HepG2 (cell line): ENCODE data around the gene CLEC16A. TPM values are rescaled to one million over a fixed set of nuclear protein-coding genes. Genes with fewer than 3 reads are reported as not detected.

ENCODE experiments used
- ARNT2 ChIP-seq: sonication (generic); formaldehyde crosslinking; IDR thresholded peaks from 2 replicates; pipeline ENCODE4 v1.8.0; 2022; ENCODE audit warnings: mild to moderate bottlenecking, low read depth, missing genetic modification reagents, moderate library complexity
- CBFB ChIP-seq: sonication (generic); formaldehyde crosslinking; IDR thresholded peaks from 2 replicates; pipeline ENCODE4 v1.4.0; 2020; ENCODE audit warnings: missing genetic modification reagents
- GATAD2A ChIP-seq: IDR thresholded peaks from 2 replicates; pipeline ENCODE4 v1.6.1; 2016
- HNF1A ChIP-seq, 2 experiments: sonication (generic) in 1 of 2; formaldehyde crosslinking in 1 of 2; IDR thresholded peaks; 2 replicates each; pipeline versions ENCODE4 v1.4.0 to v1.6.1; 2016 to 2020; ENCODE audit warnings: borderline replicate concordance in 1 of 2, low read depth in 1 of 2, mild to moderate bottlenecking in 1 of 2, missing genetic modification reagents in 1 of 2
- HNRNPLL ChIP-seq: fragments of 200-400 bp; formaldehyde crosslinking; IDR thresholded peaks from 2 replicates; pipeline ENCODE4 v1.6.1; 2017; ENCODE audit warnings: mild to moderate bottlenecking, low read depth, low read length; ENCODE audit not compliant: poor library complexity, severe bottlenecking
- NAIF1 ChIP-seq: sonication (generic); formaldehyde crosslinking; IDR thresholded peaks from 2 replicates; pipeline ENCODE4 v1.5.0; 2020; ENCODE audit warnings: mild to moderate bottlenecking, missing genetic modification reagents, borderline replicate concordance
- SAFB2 ChIP-seq: sonication (generic); formaldehyde crosslinking; IDR thresholded peaks from 2 replicates; pipeline ENCODE4 v1.5.1; 2020; ENCODE audit warnings: missing genetic modification reagents, low read depth, mild to moderate bottlenecking, borderline replicate concordance
- TBL1XR1 ChIP-seq: fragments of 150-350 bp; IDR thresholded peaks from 2 replicates; pipeline ENCODE4 v1.6.1; 2014; ENCODE audit warnings: borderline replicate concordance, low read length; ENCODE audit not compliant: partially characterized antibody
- TP53 ChIP-seq: sonication (generic); formaldehyde crosslinking; conservative IDR thresholded peaks from 2 replicates; pipeline ENCODE4 v1.4.0; 2020; ENCODE audit warnings: missing genetic modification reagents
- USF2 ChIP-seq, 2 experiments: sonication (generic) in 1 of 2; formaldehyde crosslinking in 1 of 2; IDR thresholded peaks; 2 replicates each; pipeline versions ENCODE4 v1.5.1 to v1.6.1; 2011 to 2020; ENCODE audit warnings: borderline replicate concordance in 1 of 2, low read depth in 1 of 2, low read length in 1 of 2, mild to moderate bottlenecking in 1 of 2, missing genetic modification reagents in 1 of 2, moderate library complexity in 1 of 2
- ZBTB4 ChIP-seq: sonication (generic); formaldehyde crosslinking; IDR thresholded peaks from 2 replicates; pipeline ENCODE4 v1.4.0; 2020; ENCODE audit warnings: missing genetic modification reagents, mild to moderate bottlenecking, borderline replicate concordance
- ZBTB42 ChIP-seq: sonication (generic); formaldehyde crosslinking; IDR thresholded peaks from 2 replicates; pipeline ENCODE4 v1.5.0; 2020; ENCODE audit warnings: mild to moderate bottlenecking, missing genetic modification reagents
- ZIK1 ChIP-seq: sonication (generic); formaldehyde crosslinking; IDR thresholded peaks from 2 replicates; pipeline ENCODE4 v1.5.0; 2020; ENCODE audit warnings: mild to moderate bottlenecking, low read depth, missing genetic modification reagents, borderline replicate concordance
- ZNF598 ChIP-seq: sonication (generic); formaldehyde crosslinking; IDR thresholded peaks from 2 replicates; pipeline ENCODE4 v1.5.1; 2020; ENCODE audit warnings: mild to moderate bottlenecking, missing genetic modification reagents, borderline replicate concordance
- ZNF670 ChIP-seq: sonication (generic); formaldehyde crosslinking; IDR thresholded peaks from 2 replicates; pipeline ENCODE4 v1.8.0; 2022; ENCODE audit warnings: mild to moderate bottlenecking, missing genetic modification reagents, borderline replicate concordance
- ZSCAN12 ChIP-seq: sonication (generic); formaldehyde crosslinking; IDR thresholded peaks from 2 replicates; pipeline ENCODE4 v1.9.0; 2021; ENCODE audit warnings: mild to moderate bottlenecking, missing genetic modification reagents
- ZSCAN30 ChIP-seq: sonication (generic); formaldehyde crosslinking; IDR thresholded peaks from 2 replicates; pipeline ENCODE4 v1.5.0; 2020; ENCODE audit warnings: mild to moderate bottlenecking, missing genetic modification reagents
- polyA plus RNA-seq, 8 experiments: library from polyadenylated mRNA; depleted of rRNA in 3 of 8; stranded (reverse) in 7 of 8; unstranded in 1 of 8; fragments of >200 nt; fragmentation: Illumina TruSeq in 4 of 8; extraction: Trizol in 4 of 8; gene quantifications; 2 replicates each; pipeline versions ENCODE4 v1.2.1 to v1.2.3, GENCODE V29; 2011 to 2016; ENCODE audit warnings: low read depth in 4 of 8, missing spikeins in 1 of 8, mixed read lengths in 1 of 8; ENCODE audit not compliant: insufficient read depth in 1 of 8
- total RNA-seq, 5 experiments: library from RNA; depleted of rRNA; stranded (reverse); fragments of >200 nt; fragmentation: Illumina TruSeq; extraction: Trizol; gene quantifications; 2 replicates each; pipeline ENCODE4 v1.2.3, GENCODE V29; 2016; ENCODE audit warnings: low read depth in 1 of 5

The CLEC16A gene
- total and polyA plus RNA-seq, 2 of the 13 experiments (the other 11 are each of a cell fraction or from before 2014, with no cell fraction given): 8.5 to 10.3 TPM

GRCh38 chr16:10895053-10895946 lies 49.1 kb upstream of the CLEC16A start (continued):
- TF ChIP-seq SAFB2 (CRISPR knock-in tag): peak; percentile 61; the same call in 1 of the 2 replicates
- TF ChIP-seq TP53 (CRISPR knock-in tag): no peak
- peak; percentile 50 for TF ChIP-seq GATAD2A (CRISPR knock-in tag)
- no peak for TF ChIP-seq HNF1A (IDR thresholded peaks at IDR 0.05; ENCODE audit: low read depth)
- peak; percentile 38; the same call in 1 of the 2 replicates for TF ChIP-seq HNF1A (CRISPR knock-in tag; IDR thresholded peaks at IDR 0.05; ENCODE audit: borderline replicate concordance)
- no peak for TF ChIP-seq USF2 (IDR thresholded peaks at IDR 0.05; ENCODE audit: low read depth, low read length)
- no peak for TF ChIP-seq USF2 (CRISPR knock-in tag; IDR thresholded peaks at IDR 0.05; ENCODE audit: borderline replicate concordance)
- TF ChIP-seq ARNT2 (CRISPR knock-in tag): peak; percentile 85
- TF ChIP-seq TBL1XR1: no peak
- TF ChIP-seq ZBTB4 (CRISPR knock-in tag): peak; percentile 91; the same call in 1 of the 2 replicates
- TF ChIP-seq ZBTB42: peak; percentile 90
- no peak for TF ChIP-seq HNRNPLL
- TF ChIP-seq ZSCAN30 (CRISPR knock-in tag): peak; percentile 77; the same call in 1 of the 2 replicates
- no peak for TF ChIP-seq ZNF670
- TF ChIP-seq ZSCAN12: peak; percentile 91; the same call in 1 of the 2 replicates
- peak; percentile 87; the same call in 1 of the 2 replicates for TF ChIP-seq ZNF598 (CRISPR knock-in tag)
- TF ChIP-seq CBFB (CRISPR knock-in tag): no peak; the same call in 1 of the 2 replicates
- TF ChIP-seq NAIF1 (CRISPR knock-in tag): peak; percentile 72; the same call in 1 of the 2 replicates
- peak; percentile 95 for TF ChIP-seq ZIK1 (CRISPR knock-in tag)
